ENCODE results near the gene COL27A1.

COL27A1 gene

GRCh38 chr9:114339130-114339908, 184.0 kb downstream of the COL27A1 start:
- peak; percentile 35 to 59 for DNase-seq (ENCODE audit: low read depth in 1 of 2, low spot score in 1 of 2)
- H3K4me3 ChIP-seq (replicated peaks; ENCODE audit: insufficient read depth, low read length), result no peak overlapping the region
- TF ChIP-seq, protein P1, sequence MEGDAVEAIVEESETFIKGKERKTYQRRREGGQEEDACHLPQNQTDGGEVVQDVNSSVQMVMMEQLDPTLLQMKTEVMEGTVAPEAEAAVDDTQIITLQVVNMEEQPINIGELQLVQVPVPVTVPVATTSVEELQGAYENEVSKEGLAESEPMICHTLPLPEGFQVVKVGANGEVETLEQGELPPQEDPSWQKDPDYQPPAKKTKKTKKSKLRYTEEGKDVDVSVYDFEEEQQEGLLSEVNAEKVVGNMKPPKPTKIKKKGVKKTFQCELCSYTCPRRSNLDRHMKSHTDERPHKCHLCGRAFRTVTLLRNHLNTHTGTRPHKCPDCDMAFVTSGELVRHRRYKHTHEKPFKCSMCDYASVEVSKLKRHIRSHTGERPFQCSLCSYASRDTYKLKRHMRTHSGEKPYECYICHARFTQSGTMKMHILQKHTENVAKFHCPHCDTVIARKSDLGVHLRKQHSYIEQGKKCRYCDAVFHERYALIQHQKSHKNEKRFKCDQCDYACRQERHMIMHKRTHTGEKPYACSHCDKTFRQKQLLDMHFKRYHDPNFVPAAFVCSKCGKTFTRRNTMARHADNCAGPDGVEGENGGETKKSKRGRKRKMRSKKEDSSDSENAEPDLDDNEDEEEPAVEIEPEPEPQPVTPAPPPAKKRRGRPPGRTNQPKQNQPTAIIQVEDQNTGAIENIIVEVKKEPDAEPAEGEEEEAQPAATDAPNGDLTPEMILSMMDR (IDR thresholded peaks at IDR 0.05; ENCODE audit: insufficient read depth, low read length), result peak; percentile 85
- TF ChIP-seq POLR2AphosphoS5 (IDR thresholded peaks at IDR 0.05; ENCODE audit: low read depth) (peak; percentile 24; the same call in 1 of the 2 replicates), GABPA (IDR thresholded peaks at IDR 0.05; ENCODE audit: low read depth) (no peak)
- H3K27ac ChIP-seq (replicated peaks), result peak overlapping the region; percentile 63
- H3K27me3 ChIP-seq (ENCODE audit: insufficient read depth, poor library complexity, severe bottlenecking), result no peaks in the 10 kb centered on the region

DNA sequence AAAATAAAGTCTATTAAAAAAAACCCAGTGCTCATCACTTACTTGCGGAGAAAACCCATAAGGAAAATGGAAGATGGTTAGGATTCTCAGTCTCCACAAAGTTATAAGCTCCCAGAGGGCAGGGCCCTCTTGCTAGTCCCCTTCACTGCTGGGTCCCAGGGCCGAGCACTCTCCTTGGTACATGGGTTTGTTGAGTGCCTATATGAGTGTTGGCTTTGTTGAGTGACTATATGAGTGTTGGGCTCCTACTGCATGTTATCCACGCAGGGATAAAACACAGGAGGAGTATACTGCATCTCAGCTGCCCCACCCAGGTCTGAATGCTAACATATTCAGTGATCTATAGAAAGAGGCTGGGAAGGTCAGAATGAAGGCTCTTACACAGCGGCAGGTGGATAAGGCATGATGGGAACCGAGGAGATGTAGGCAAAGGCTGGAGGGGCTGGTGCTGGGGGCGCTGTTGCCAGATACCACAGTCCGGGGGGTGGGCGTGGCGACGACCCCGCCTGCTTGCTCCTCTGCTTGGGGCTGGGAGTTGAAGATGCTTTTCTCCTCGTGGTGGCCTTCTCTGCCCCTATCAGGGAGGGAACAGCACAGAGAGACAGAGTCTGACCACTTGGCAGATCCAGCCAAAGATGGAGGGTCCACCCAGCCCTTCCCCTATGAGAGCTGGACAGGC, 186.0 kb downstream of the COL27A1 start:
- DNase-seq (ENCODE audit: low read depth in 1 of 2, low spot score in 1 of 2), result no peak
- TF ChIP-seq SPI1 (IDR thresholded peaks at IDR 0.05; ENCODE audit: borderline replicate concordance, low read depth) (no peak), GABPA (IDR thresholded peaks at IDR 0.05; ENCODE audit: low read depth) (no peak), POLR2AphosphoS5 (IDR thresholded peaks at IDR 0.05; ENCODE audit: low read depth) (no peak)
- TF ChIP-seq, protein P1 (IDR thresholded peaks at IDR 0.05; ENCODE audit: insufficient read depth, low read length), result no peak
- TF ChIP-seq, protein P2, sequence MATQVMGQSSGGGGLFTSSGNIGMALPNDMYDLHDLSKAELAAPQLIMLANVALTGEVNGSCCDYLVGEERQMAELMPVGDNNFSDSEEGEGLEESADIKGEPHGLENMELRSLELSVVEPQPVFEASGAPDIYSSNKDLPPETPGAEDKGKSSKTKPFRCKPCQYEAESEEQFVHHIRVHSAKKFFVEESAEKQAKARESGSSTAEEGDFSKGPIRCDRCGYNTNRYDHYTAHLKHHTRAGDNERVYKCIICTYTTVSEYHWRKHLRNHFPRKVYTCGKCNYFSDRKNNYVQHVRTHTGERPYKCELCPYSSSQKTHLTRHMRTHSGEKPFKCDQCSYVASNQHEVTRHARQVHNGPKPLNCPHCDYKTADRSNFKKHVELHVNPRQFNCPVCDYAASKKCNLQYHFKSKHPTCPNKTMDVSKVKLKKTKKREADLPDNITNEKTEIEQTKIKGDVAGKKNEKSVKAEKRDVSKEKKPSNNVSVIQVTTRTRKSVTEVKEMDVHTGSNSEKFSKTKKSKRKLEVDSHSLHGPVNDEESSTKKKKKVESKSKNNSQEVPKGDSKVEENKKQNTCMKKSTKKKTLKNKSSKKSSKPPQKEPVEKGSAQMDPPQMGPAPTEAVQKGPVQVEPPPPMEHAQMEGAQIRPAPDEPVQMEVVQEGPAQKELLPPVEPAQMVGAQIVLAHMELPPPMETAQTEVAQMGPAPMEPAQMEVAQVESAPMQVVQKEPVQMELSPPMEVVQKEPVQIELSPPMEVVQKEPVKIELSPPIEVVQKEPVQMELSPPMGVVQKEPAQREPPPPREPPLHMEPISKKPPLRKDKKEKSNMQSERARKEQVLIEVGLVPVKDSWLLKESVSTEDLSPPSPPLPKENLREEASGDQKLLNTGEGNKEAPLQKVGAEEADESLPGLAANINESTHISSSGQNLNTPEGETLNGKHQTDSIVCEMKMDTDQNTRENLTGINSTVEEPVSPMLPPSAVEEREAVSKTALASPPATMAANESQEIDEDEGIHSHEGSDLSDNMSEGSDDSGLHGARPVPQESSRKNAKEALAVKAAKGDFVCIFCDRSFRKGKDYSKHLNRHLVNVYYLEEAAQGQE (IDR thresholded peaks at IDR 0.05; ENCODE audit: insufficient replicate concordance, low read depth), result no peak
- Histone ChIP-seq H3K4me3 (replicated peaks; ENCODE audit: insufficient read depth, low read length) (no peak overlapping the region), H3K27me3 (ENCODE audit: insufficient read depth, poor library complexity, severe bottlenecking) (no peaks in the 10 kb centered on the region), H3K27ac (replicated peaks) (peak overlapping the region; percentile 12)

DNA sequence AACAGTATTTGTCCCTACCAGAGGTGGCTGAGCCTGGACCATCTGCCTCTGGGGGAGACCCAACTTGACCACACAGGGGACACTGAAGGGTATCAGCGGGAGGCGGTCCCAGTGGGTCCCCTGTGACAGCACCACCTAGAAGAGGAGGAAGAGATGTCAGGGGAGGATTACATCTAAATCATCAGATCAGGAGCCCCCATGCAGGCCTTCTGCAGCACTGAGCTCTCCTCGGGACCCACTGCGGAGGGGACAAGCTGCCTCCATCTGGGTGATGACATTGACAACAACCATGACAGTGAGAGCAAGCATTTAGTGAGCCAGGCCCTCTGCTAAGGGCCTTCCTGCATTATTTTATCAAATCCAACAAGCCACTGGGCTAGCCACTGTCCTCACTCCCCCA, 186.7 kb downstream of the COL27A1 start:
- no peaks in the 10 kb centered on the region for H3K27me3 ChIP-seq (ENCODE audit: insufficient read depth, poor library complexity, severe bottlenecking)
- TF ChIP-seq, protein P2 (IDR thresholded peaks at IDR 0.05; ENCODE audit: insufficient replicate concordance, low read depth), result no peak
- TF ChIP-seq GABPA (IDR thresholded peaks at IDR 0.05; ENCODE audit: low read depth), result no peak
- no peak for DNase-seq (ENCODE audit: low read depth in 1 of 2, low spot score in 1 of 2)
- peak overlapping the region; percentile 12; the same call in 1 of the 2 replicates for H3K27ac ChIP-seq (replicated peaks)
- H3K4me3 ChIP-seq (replicated peaks; ENCODE audit: insufficient read depth, low read length), result no peak overlapping the region

DNA sequence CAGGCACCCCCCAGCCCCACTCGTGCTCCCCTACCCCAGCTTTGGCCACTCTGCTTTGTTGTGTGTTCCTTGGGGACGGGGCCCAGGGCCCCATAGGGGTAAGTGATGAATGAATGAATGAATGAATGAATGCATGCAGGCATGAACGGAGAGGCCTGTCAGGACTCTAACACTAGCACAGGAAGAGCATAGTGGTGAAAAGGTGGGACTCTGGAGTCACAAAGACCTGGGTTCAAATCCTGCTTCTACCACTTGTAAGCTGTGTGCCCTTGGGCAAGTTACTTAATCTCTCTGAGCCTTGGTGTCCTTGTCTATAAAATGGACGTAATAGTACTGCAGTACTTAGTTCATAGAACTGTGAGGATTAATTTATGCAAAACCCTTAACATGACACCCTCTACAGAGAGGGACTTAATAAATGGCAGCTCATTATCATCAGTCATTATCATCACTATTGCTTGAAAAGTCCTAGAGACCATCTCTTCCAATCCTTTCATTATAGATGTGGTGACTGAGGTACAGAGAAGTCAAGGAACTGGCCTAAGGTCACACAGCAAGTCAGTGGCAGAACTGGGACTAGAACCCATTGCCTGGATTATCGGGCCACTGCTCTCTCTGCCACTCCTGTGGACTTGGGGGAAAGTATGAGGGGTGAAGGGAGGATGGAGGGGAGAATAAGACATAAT, 187.6 kb downstream of the COL27A1 start:
- Histone ChIP-seq H3K4me3 (replicated peaks; ENCODE audit: insufficient read depth, low read length) (no peak overlapping the region), H3K27me3 (ENCODE audit: insufficient read depth, poor library complexity, severe bottlenecking) (no peaks in the 10 kb centered on the region), H3K27ac (replicated peaks) (no peak overlapping the region)
- DNase-seq (ENCODE audit: low read depth in 1 of 2, low spot score in 1 of 2), result no peak
- TF ChIP-seq, protein P1 (IDR thresholded peaks at IDR 0.05; ENCODE audit: insufficient read depth, low read length), result no peak
- TF ChIP-seq, protein P2 (IDR thresholded peaks at IDR 0.05; ENCODE audit: insufficient replicate concordance, low read depth), result no peak
- no peak for TF ChIP-seq SPI1 (IDR thresholded peaks at IDR 0.05; ENCODE audit: borderline replicate concordance, low read depth)
- no peak for TF ChIP-seq GABPA (IDR thresholded peaks at IDR 0.05; ENCODE audit: low read depth)
- TF ChIP-seq POLR2AphosphoS5 (IDR thresholded peaks at IDR 0.05; ENCODE audit: low read depth), result no peak
